ENCODE results near the gene UVRAG.

UVRAG gene

GRCh38 chr11:76162336-76163288 lies 347.6 kb downstream of the UVRAG start:
- Histone ChIP-seq H3K4me1 (ENCODE audit: control insufficient read depth in 2 of 2, insufficient read depth in 2 of 2, low read length in 2 of 2) (peaks cover 0 to 5% of the 10 kb centered on the region in 2 donors), H3K27ac (ENCODE audit: low read depth in 2 of 2, low read length in 2 of 2) (no peak overlapping the region), H3K9me3 (ENCODE audit: control insufficient read depth in 2 of 2, low read length in 2 of 2) (no peaks in the 10 kb centered on the region), H3K4me3 (ENCODE audit: low read length in 2 of 2) (no peak overlapping the region), H3K9ac (ENCODE audit: low read depth in 1 of 2, low read length in 2 of 2) (no peak overlapping the region), H3K36me3 (ENCODE audit: control insufficient read depth in 2 of 2, insufficient read depth in 2 of 2, low read length in 2 of 2) (no peaks in the 10 kb centered on the region), H3K27me3 (ENCODE audit: control insufficient read depth in 2 of 2, insufficient read depth in 2 of 2, low read length in 2 of 2) (no peaks in the 10 kb centered on the region)

- no peak overlapping the region for H3K27ac ChIP-seq (ENCODE audit: low read depth in 2 of 2, low read length in 2 of 2)
- no peaks in the 10 kb centered on the region for H3K9me3 ChIP-seq (ENCODE audit: control insufficient read depth in 2 of 2, low read length in 2 of 2)
- no peak overlapping the region for H3K9ac ChIP-seq (ENCODE audit: low read depth in 1 of 2, low read length in 2 of 2)
- H3K27me3 ChIP-seq (ENCODE audit: control insufficient read depth in 2 of 2, insufficient read depth in 2 of 2, low read length in 2 of 2): no peaks in the 10 kb centered on the region
- H3K4me1 ChIP-seq (ENCODE audit: control insufficient read depth in 2 of 2, insufficient read depth in 2 of 2, low read length in 2 of 2): peaks cover 0 to 5% of the 10 kb centered on the region in 2 donors
- no peak overlapping the region for H3K4me3 ChIP-seq (ENCODE audit: low read length in 2 of 2)
- H3K36me3 ChIP-seq (ENCODE audit: control insufficient read depth in 2 of 2, insufficient read depth in 2 of 2, low read length in 2 of 2): no peaks in the 10 kb centered on the region
These were observed 348.4 kb downstream of the UVRAG start for GRCh38 chr11:76163289-76163880.

- H3K27ac ChIP-seq (ENCODE audit: low read depth in 2 of 2, low read length in 2 of 2): no peak overlapping the region
- no peaks in the 10 kb centered on the region for H3K27me3 ChIP-seq (ENCODE audit: control insufficient read depth in 2 of 2, insufficient read depth in 2 of 2, low read length in 2 of 2)
- no peaks in the 10 kb centered on the region for H3K9me3 ChIP-seq (ENCODE audit: control insufficient read depth in 2 of 2, low read length in 2 of 2)
- H3K36me3 ChIP-seq (ENCODE audit: control insufficient read depth in 2 of 2, insufficient read depth in 2 of 2, low read length in 2 of 2): no peaks in the 10 kb centered on the region
- peaks cover 0 to 5% of the 10 kb centered on the region in 2 donors for H3K4me1 ChIP-seq (ENCODE audit: control insufficient read depth in 2 of 2, insufficient read depth in 2 of 2, low read length in 2 of 2)
- H3K9ac ChIP-seq (ENCODE audit: low read depth in 1 of 2, low read length in 2 of 2): no peak overlapping the region
- no peak overlapping the region for H3K4me3 ChIP-seq (ENCODE audit: low read length in 2 of 2)
These were observed 349.1 kb downstream of the UVRAG start for GRCh38 chr11:76164081-76164480.

GRCh38 chr11:76164861-76165751 lies 350.1 kb downstream of the UVRAG start:
- no peak overlapping the region for H3K9ac ChIP-seq (ENCODE audit: low read depth in 1 of 2, low read length in 2 of 2)
- H3K9me3 ChIP-seq (ENCODE audit: control insufficient read depth in 2 of 2, low read length in 2 of 2): no peaks in the 10 kb centered on the region
- peaks cover 0 to 5% of the 10 kb centered on the region in 2 donors for H3K4me1 ChIP-seq (ENCODE audit: control insufficient read depth in 2 of 2, insufficient read depth in 2 of 2, low read length in 2 of 2)
- H3K4me3 ChIP-seq (ENCODE audit: low read length in 2 of 2): no peak overlapping the region
- H3K27me3 ChIP-seq (ENCODE audit: control insufficient read depth in 2 of 2, insufficient read depth in 2 of 2, low read length in 2 of 2): no peaks in the 10 kb centered on the region
- no peak overlapping the region for H3K27ac ChIP-seq (ENCODE audit: low read depth in 2 of 2, low read length in 2 of 2)
- H3K36me3 ChIP-seq (ENCODE audit: control insufficient read depth in 2 of 2, insufficient read depth in 2 of 2, low read length in 2 of 2): no peaks in the 10 kb centered on the region

- H3K36me3 ChIP-seq (ENCODE audit: control insufficient read depth in 2 of 2, insufficient read depth in 2 of 2, low read length in 2 of 2): no peaks in the 10 kb centered on the region
- H3K4me1 ChIP-seq (ENCODE audit: control insufficient read depth in 2 of 2, insufficient read depth in 2 of 2, low read length in 2 of 2): peaks cover 0 to 5% of the 10 kb centered on the region in 2 donors
- no peaks in the 10 kb centered on the region for H3K9me3 ChIP-seq (ENCODE audit: control insufficient read depth in 2 of 2, low read length in 2 of 2)
- H3K27me3 ChIP-seq (ENCODE audit: control insufficient read depth in 2 of 2, insufficient read depth in 2 of 2, low read length in 2 of 2): no peaks in the 10 kb centered on the region
- no peak overlapping the region for H3K4me3 ChIP-seq (ENCODE audit: low read length in 2 of 2)
- H3K27ac ChIP-seq (ENCODE audit: low read depth in 2 of 2, low read length in 2 of 2): no peak overlapping the region
- H3K9ac ChIP-seq (ENCODE audit: low read depth in 1 of 2, low read length in 2 of 2): no peak overlapping the region
These were observed 351.3 kb downstream of the UVRAG start for GRCh38 chr11:76166314-76166713.

- no peak overlapping the region for H3K9ac ChIP-seq (ENCODE audit: low read depth in 1 of 2, low read length in 2 of 2)
- H3K27me3 ChIP-seq (ENCODE audit: control insufficient read depth in 2 of 2, insufficient read depth in 2 of 2, low read length in 2 of 2): no peaks in the 10 kb centered on the region
- no peaks in the 10 kb centered on the region for H3K4me1 ChIP-seq (ENCODE audit: control insufficient read depth in 2 of 2, insufficient read depth in 2 of 2, low read length in 2 of 2)
- H3K4me3 ChIP-seq (ENCODE audit: low read length in 2 of 2): no peak overlapping the region
- no peaks in the 10 kb centered on the region for H3K36me3 ChIP-seq (ENCODE audit: control insufficient read depth in 2 of 2, insufficient read depth in 2 of 2, low read length in 2 of 2)
- no peak overlapping the region for H3K27ac ChIP-seq (ENCODE audit: low read depth in 2 of 2, low read length in 2 of 2)
- H3K9me3 ChIP-seq (ENCODE audit: control insufficient read depth in 2 of 2, low read length in 2 of 2): no peaks in the 10 kb centered on the region
These were observed 352.6 kb downstream of the UVRAG start for GRCh38 chr11:76167590-76167989.

- no peaks in the 10 kb centered on the region for H3K27me3 ChIP-seq (ENCODE audit: control insufficient read depth in 2 of 2, insufficient read depth in 2 of 2, low read length in 2 of 2)
- H3K27ac ChIP-seq (ENCODE audit: low read depth in 2 of 2, low read length in 2 of 2): no peak overlapping the region
- no peaks in the 10 kb centered on the region for H3K9me3 ChIP-seq (ENCODE audit: control insufficient read depth in 2 of 2, low read length in 2 of 2)
These were observed 354.5 kb downstream of the UVRAG start for GRCh38 chr11:76169473-76169896.

GRCh38 chr11:76170468-76170867 lies 355.5 kb downstream of the UVRAG start:
- H3K4me3 ChIP-seq (ENCODE audit: low read length in 2 of 2): no peak overlapping the region
- H3K27ac ChIP-seq (ENCODE audit: low read depth in 2 of 2, low read length in 2 of 2): no peak overlapping the region
- no peaks in the 10 kb centered on the region for H3K9me3 ChIP-seq (ENCODE audit: control insufficient read depth in 2 of 2, low read length in 2 of 2)
- no peak overlapping the region for H3K9ac ChIP-seq (ENCODE audit: low read depth in 1 of 2, low read length in 2 of 2)
- H3K27me3 ChIP-seq (ENCODE audit: control insufficient read depth in 2 of 2, insufficient read depth in 2 of 2, low read length in 2 of 2): no peaks in the 10 kb centered on the region
- peaks cover 0 to 2% of the 10 kb centered on the region in 2 donors for H3K4me1 ChIP-seq (ENCODE audit: control insufficient read depth in 2 of 2, insufficient read depth in 2 of 2, low read length in 2 of 2)
- H3K36me3 ChIP-seq (ENCODE audit: control insufficient read depth in 2 of 2, insufficient read depth in 2 of 2, low read length in 2 of 2): no peaks in the 10 kb centered on the region

More at GRCh38 chr11:76169473-76169896, 354.5 kb downstream of the UVRAG start:
- peaks cover 0 to 2% of the 10 kb centered on the region in 2 donors for H3K4me1 ChIP-seq (ENCODE audit: control insufficient read depth in 2 of 2, insufficient read depth in 2 of 2, low read length in 2 of 2)
- no peak overlapping the region for H3K9ac ChIP-seq (ENCODE audit: low read depth in 1 of 2, low read length in 2 of 2)
- H3K36me3 ChIP-seq (ENCODE audit: control insufficient read depth in 2 of 2, insufficient read depth in 2 of 2, low read length in 2 of 2): no peaks in the 10 kb centered on the region
- no peak overlapping the region for H3K4me3 ChIP-seq (ENCODE audit: low read length in 2 of 2)

- Histone ChIP-seq H3K27ac (ENCODE audit: low read depth in 2 of 2, low read length in 2 of 2) (no peak overlapping the region), H3K4me3 (ENCODE audit: low read length in 2 of 2) (no peak overlapping the region), H3K9me3 (ENCODE audit: control insufficient read depth in 2 of 2, low read length in 2 of 2) (no peaks in the 10 kb centered on the region), H3K9ac (ENCODE audit: low read depth in 1 of 2, low read length in 2 of 2) (no peak overlapping the region), H3K27me3 (ENCODE audit: control insufficient read depth in 2 of 2, insufficient read depth in 2 of 2, low read length in 2 of 2) (no peaks in the 10 kb centered on the region), H3K36me3 (ENCODE audit: control insufficient read depth in 2 of 2, insufficient read depth in 2 of 2, low read length in 2 of 2) (no peaks in the 10 kb centered on the region), H3K4me1 (ENCODE audit: control insufficient read depth in 2 of 2, insufficient read depth in 2 of 2, low read length in 2 of 2) (peaks cover 0 to 2% of the 10 kb centered on the region in 2 donors)
These were observed 357.6 kb downstream of the UVRAG start for GRCh38 chr11:76172583-76172982.

Data from mucosa of rectum (tissue), 2 donors.